ENCODE measurements around the gene LPP. TPM values are rescaled to one million over a fixed set of nuclear protein-coding genes. Genes with fewer than 3 reads are reported as not detected.

LPP gene
- total RNA-seq, 1 experiment from 2014 or later = 54.0 TPM

GRCh38 chr3:188571531-188572095, 417.7 kb downstream of the LPP start:
- RAD21 ChIA-PET (ENCODE audit: low non-redundant PET in 1 of 2, low total read pairs in 2 of 2, uncharacterized antibody in 2 of 2, unreplicated experiment in 2 of 2) = no interaction called here

More at GRCh38 chr3:188571531-188572095, 417.7 kb downstream of the LPP start:
- H3K27me3 ChIP-seq (ENCODE audit: insufficient read depth, low read length) = no peaks in the 10 kb centered on the region
- ChIA-PET CTCF (no interaction called here), POLR2A (no interaction called here)
- no peak overlapping the region for H3K27ac ChIP-seq (ENCODE audit: low read depth, low read length)
- BruUV-seq (replicated peaks) = no TSS peak
- no peak for TF ChIP-seq EZH2phosphoT487 (IDR thresholded peaks at IDR 0.05; ENCODE audit: borderline replicate concordance)
- TF ChIP-seq CTCF (IDR thresholded peaks at IDR 0.05 in 2 of 3, conservative IDR thresholded peaks at IDR 0.05 in 1 of 3; ENCODE audit: borderline replicate concordance in 1 of 3, insufficient read depth in 1 of 3, low read depth in 2 of 3, low read length in 2 of 3) = no peak
- TF ChIP-seq ATF3 (IDR thresholded peaks at IDR 0.05) = no peak
- TF ChIP-seq EZH2 (IDR thresholded peaks at IDR 0.05) = no peak
- TF ChIP-seq ZFX (IDR thresholded peaks at IDR 0.05) = no peak
- no peak for TF ChIP-seq TCF7L2 (IDR thresholded peaks at IDR 0.05; ENCODE audit: borderline replicate concordance, extremely low read depth, insufficient read depth, insufficient read length)
- TF ChIP-seq CBX3 (IDR thresholded peaks at IDR 0.05; ENCODE audit: low read depth) = no peak
- TF ChIP-seq RAD21 (IDR thresholded peaks at IDR 0.05; ENCODE audit: low read depth) = no peak
- no peak for TF ChIP-seq SIN3A (IDR thresholded peaks at IDR 0.05; ENCODE audit: low read depth)
- no peak for TF ChIP-seq ZBTB33 (IDR thresholded peaks at IDR 0.05; ENCODE audit: extremely low read depth, insufficient replicate concordance, low read length)
- no peak for TF ChIP-seq POLR2AphosphoS5 (IDR thresholded peaks at IDR 0.05; ENCODE audit: low read depth, low read length)
- TF ChIP-seq FOSL1 (IDR thresholded peaks at IDR 0.05; ENCODE audit: low read depth) = no peak
- no peak for TF ChIP-seq SP1 (IDR thresholded peaks at IDR 0.05; ENCODE audit: low read depth)
- no peak for TF ChIP-seq EGR1 (IDR thresholded peaks at IDR 0.05; ENCODE audit: low read depth)
- no peak for TF ChIP-seq ELF1 (IDR thresholded peaks at IDR 0.05; ENCODE audit: borderline replicate concordance, low read depth)
- no peak for TF ChIP-seq JUND (IDR thresholded peaks at IDR 0.05)
- no peak for TF ChIP-seq CEBPB (IDR thresholded peaks at IDR 0.05; ENCODE audit: low read depth)
- no peaks in the 10 kb centered on the region for H3K9me3 ChIP-seq (ENCODE audit: control insufficient read depth in 1 of 2, insufficient read depth in 1 of 2, low read depth in 1 of 2, low read length in 2 of 2)
- intact Hi-C loops (cut with micrococcal nuclease) = no loop called here
- no peak overlapping the region for H3K4me3 ChIP-seq (replicated peaks in 1 of 2; ENCODE audit: low read depth in 1 of 2, low read length in 2 of 2)
- ATAC-seq = no peak
- DNase-seq (ENCODE audit: low read depth, low spot score) = no peak
- no peak overlapping the region for H3K4me2 ChIP-seq (ENCODE audit: low read length)
- no peaks in the 10 kb centered on the region for H3K36me3 ChIP-seq (ENCODE audit: control insufficient read depth in 1 of 2, insufficient read depth in 2 of 2, low read length in 2 of 2)
- H3K9me2 ChIP-seq (ENCODE audit: insufficient read depth) = no peaks in the 10 kb centered on the region
- no peaks in the 10 kb centered on the region for H3K79me2 ChIP-seq (ENCODE audit: insufficient read depth, low read length)
- H4K20me1 ChIP-seq (ENCODE audit: insufficient read depth) = no peaks in the 10 kb centered on the region
- H2AFZ ChIP-seq (ENCODE audit: low read depth, low read length, poor library complexity, severe bottlenecking) = no peak overlapping the region
- no peak overlapping the region for H3K9ac ChIP-seq (ENCODE audit: low read length)
- no peaks in the 10 kb centered on the region for H3K4me1 ChIP-seq (ENCODE audit: control insufficient read depth in 1 of 2, insufficient read depth in 2 of 2, low read length in 2 of 2)
